Ascending aorta (tissue), 2 donors: Measurements from ENCODE around the gene SCGB2B2. TPM values are rescaled to one million over a fixed set of nuclear protein-coding genes. Genes with fewer than 3 reads are reported as not detected.

Experiments used
- DNase-seq, 2 donors: peaks; one replicate each; pipeline ENCODE4 v3.0.0-alpha.2; 2019; ENCODE audit warnings: low spot score in 2 of 2
- H3K27ac ChIP-seq, 2 donors: fragments of 200-600 bp; sonication (generic); one replicate each; pipeline ENCODE4 v1.5.1; 2016 to 2017; ENCODE audit warnings: mild to moderate bottlenecking in 1 of 2
- H3K27me3 ChIP-seq: fragments of 200-600 bp; sonication (generic); one replicate; pipeline ENCODE4 v1.5.1; 2017
- H3K36me3 ChIP-seq, 2 donors: fragments of 200-600 bp; sonication (generic); one replicate each; pipeline ENCODE4 v1.5.1; 2016
- H3K4me1 ChIP-seq, 2 donors: fragments of 200-600 bp; sonication (generic); one replicate each; pipeline ENCODE4 v1.5.1; 2016 to 2017; ENCODE audit warnings: mild to moderate bottlenecking in 1 of 2
- H3K4me3 ChIP-seq, 2 donors: fragments of 200-600 bp; sonication (generic); one replicate each; pipeline ENCODE4 v1.5.1; 2016 to 2017; ENCODE audit warnings: mild to moderate bottlenecking in 1 of 2
- H3K9me3 ChIP-seq, 2 donors: fragments of 200-600 bp; sonication (generic); one replicate each; pipeline ENCODE4 v1.5.1; 2016
- intact Hi-C: fragments of 100-400 bp; cut with DNase I; formaldehyde crosslinking; loops from one replicate; pipeline ENCODE4 v1.15.1; 2023
- total RNA-seq: library from RNA; depleted of rRNA; stranded (reverse); fragments of >200 nt; gene quantifications from one replicate; pipeline ENCODE4 v1.1.0, GENCODE V29; 2016
- TF ChIP-seq, protein P1 (sequence below), 3 experiments: fragments of 200-600 bp in 2 of 3; fragments of 450-650 bp in 1 of 3; sonication (generic) in 2 of 3; IDR thresholded peaks; one replicate each; pipeline ENCODE4 v1.5.1; 2016 to 2019; ENCODE audit warnings: antibody characterized with exemption in 3 of 3, mild to moderate bottlenecking in 1 of 3, moderate library complexity in 1 of 3

Gene SCGB2B2
- total RNA-seq, 1 donor from 2014 or later: not detected

- TF ChIP-seq, protein P1, sequence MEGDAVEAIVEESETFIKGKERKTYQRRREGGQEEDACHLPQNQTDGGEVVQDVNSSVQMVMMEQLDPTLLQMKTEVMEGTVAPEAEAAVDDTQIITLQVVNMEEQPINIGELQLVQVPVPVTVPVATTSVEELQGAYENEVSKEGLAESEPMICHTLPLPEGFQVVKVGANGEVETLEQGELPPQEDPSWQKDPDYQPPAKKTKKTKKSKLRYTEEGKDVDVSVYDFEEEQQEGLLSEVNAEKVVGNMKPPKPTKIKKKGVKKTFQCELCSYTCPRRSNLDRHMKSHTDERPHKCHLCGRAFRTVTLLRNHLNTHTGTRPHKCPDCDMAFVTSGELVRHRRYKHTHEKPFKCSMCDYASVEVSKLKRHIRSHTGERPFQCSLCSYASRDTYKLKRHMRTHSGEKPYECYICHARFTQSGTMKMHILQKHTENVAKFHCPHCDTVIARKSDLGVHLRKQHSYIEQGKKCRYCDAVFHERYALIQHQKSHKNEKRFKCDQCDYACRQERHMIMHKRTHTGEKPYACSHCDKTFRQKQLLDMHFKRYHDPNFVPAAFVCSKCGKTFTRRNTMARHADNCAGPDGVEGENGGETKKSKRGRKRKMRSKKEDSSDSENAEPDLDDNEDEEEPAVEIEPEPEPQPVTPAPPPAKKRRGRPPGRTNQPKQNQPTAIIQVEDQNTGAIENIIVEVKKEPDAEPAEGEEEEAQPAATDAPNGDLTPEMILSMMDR (IDR thresholded peaks at IDR 0.05): no peak
- no peak overlapping the region for H3K4me3 ChIP-seq
- H3K9me3 ChIP-seq: no peaks in the 10 kb centered on the region
- H3K36me3 ChIP-seq: no peaks in the 10 kb centered on the region
- no peaks in the 10 kb centered on the region for H3K4me1 ChIP-seq
- no peaks in the 10 kb centered on the region for H3K27me3 ChIP-seq
- intact Hi-C loops: no loop called here
- H3K27ac ChIP-seq: no peak overlapping the region
- no peak for DNase-seq
Observed at GRCh38 chr19:34655651-34656050, 21.3 kb downstream of the SCGB2B2 start.

DNA sequence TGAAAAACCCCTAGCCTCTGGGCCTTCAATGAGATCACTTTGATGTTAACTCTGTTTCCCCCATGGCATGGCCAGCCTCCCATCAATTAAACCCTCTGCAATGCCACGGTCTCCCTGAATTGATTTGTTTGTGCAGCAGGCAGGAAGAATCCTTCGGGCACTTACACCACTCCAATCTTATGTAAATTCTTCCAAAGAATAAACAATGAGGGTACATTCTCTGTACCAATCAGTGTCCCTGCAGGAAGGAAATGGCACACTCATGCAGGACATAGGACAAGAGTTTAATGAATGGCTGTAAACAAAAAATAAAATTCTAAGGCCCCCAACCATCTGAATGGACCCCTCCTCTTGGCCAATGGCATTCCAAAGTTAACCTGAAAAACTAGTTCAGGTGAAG lies 22.2 kb downstream of the SCGB2B2 start:
- Histone ChIP-seq H3K27me3 (no peaks in the 10 kb centered on the region), H3K27ac (no peak overlapping the region), H3K36me3 (no peaks in the 10 kb centered on the region), H3K9me3 (no peaks in the 10 kb centered on the region), H3K4me1 (no peaks in the 10 kb centered on the region), H3K4me3 (no peak overlapping the region)
- intact Hi-C loops: no loop called here
- TF ChIP-seq, protein P1 (IDR thresholded peaks at IDR 0.05): no peak
- no peak for DNase-seq

GRCh38 chr19:34651747-34652146 lies 25.2 kb downstream of the SCGB2B2 start:
- Histone ChIP-seq H3K4me1 (no peaks in the 10 kb centered on the region), H3K36me3 (no peaks in the 10 kb centered on the region), H3K9me3 (no peaks in the 10 kb centered on the region), H3K27ac (no peak overlapping the region), H3K4me3 (no peak overlapping the region), H3K27me3 (no peaks in the 10 kb centered on the region)
- TF ChIP-seq, protein P1 (IDR thresholded peaks at IDR 0.05): no peak
- DNase-seq: no peak
- intact Hi-C loops: no loop called here

DNA sequence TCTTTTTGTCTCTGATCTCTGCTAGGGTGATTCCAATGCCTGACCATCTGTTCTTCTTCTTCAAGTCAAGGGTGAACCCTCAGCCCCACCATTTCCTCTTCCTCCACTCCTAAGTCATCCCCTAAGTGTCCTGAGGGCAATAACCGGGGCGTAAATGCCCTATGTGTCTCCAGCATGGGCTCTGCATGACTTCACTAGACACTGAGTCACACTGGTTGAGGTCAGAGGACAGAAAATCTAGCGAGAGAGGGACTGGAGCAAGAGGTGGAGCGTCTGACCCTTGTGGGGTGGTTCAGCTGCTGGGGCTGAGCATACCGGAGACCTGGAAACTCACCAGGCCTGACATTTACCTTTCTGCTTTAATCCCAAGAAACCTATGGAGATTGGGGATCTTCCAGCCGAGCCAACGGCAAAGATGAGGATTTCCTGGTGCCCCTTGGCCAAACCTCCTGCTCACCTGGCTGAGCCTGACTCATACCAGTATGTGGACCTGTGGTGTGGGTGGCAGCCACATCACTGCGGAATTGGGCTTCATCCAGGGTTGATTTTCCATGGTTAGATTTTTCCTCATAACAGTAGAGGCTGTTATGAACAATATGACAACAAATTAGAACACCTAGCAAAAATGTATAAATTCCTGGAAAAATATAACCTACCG lies 26.9 kb downstream of the SCGB2B2 start:
- TF ChIP-seq, protein P1 (IDR thresholded peaks at IDR 0.05): no peak
- no peaks in the 10 kb centered on the region for H3K9me3 ChIP-seq
- H3K4me3 ChIP-seq: no peak overlapping the region
- no peaks in the 10 kb centered on the region for H3K27me3 ChIP-seq
- H3K4me1 ChIP-seq: no peaks in the 10 kb centered on the region
- no peak for DNase-seq
- no peaks in the 10 kb centered on the region for H3K36me3 ChIP-seq
- H3K27ac ChIP-seq: no peak overlapping the region
- intact Hi-C loops: no loop called here

- H3K4me1 ChIP-seq: no peaks in the 10 kb centered on the region
- no peak for DNase-seq
- no peaks in the 10 kb centered on the region for H3K9me3 ChIP-seq
- TF ChIP-seq, protein P1 (IDR thresholded peaks at IDR 0.05): no peak
- no peak overlapping the region for H3K27ac ChIP-seq
- H3K36me3 ChIP-seq: no peaks in the 10 kb centered on the region
- intact Hi-C loops: no loop called here
- H3K4me3 ChIP-seq: no peak overlapping the region
- no peaks in the 10 kb centered on the region for H3K27me3 ChIP-seq
Observed at GRCh38 chr19:34645551-34645950, 31.4 kb downstream of the SCGB2B2 start.
